ENCODE data around the gene STOX2.

- no peak for TF ChIP-seq ZFP30 (CRISPR knock-in tag; IDR thresholded peaks at IDR 0.05)
- TF ChIP-seq ZNF8 (CRISPR knock-in tag; IDR thresholded peaks at IDR 0.05), result no peak
- no peak for TF ChIP-seq ISL1 (CRISPR knock-in tag; IDR thresholded peaks at IDR 0.05)
- TF ChIP-seq ZC3H10 (CRISPR knock-in tag; IDR thresholded peaks at IDR 0.05), result no peak
- no peak for TF ChIP-seq RARB (CRISPR knock-in tag; IDR thresholded peaks at IDR 0.05)
- no peak for TF ChIP-seq ARNTL (CRISPR knock-in tag; IDR thresholded peaks at IDR 0.05; ENCODE audit: borderline replicate concordance, low read depth)
These were observed 15.9 kb upstream of the STOX2 start for GRCh38 chr4:183889190-183889589.

Measured in SK-N-SH treated with all-trans-retinoic acid at 6 μM for 48 hours (cell line).